Ramos (cell line): Measurements from ENCODE around the gene HOATZ.

Source experiments
- in situ Hi-C: fragments of 300-500 bp; cut with MboI; formaldehyde crosslinking; loops from one replicate; pipeline ENCODE4 v1.14.3; 2022; ENCODE audit warnings: low sequenced_read_pairs; ENCODE audit not compliant: unreplicated experiment

The HOATZ gene

DNA sequence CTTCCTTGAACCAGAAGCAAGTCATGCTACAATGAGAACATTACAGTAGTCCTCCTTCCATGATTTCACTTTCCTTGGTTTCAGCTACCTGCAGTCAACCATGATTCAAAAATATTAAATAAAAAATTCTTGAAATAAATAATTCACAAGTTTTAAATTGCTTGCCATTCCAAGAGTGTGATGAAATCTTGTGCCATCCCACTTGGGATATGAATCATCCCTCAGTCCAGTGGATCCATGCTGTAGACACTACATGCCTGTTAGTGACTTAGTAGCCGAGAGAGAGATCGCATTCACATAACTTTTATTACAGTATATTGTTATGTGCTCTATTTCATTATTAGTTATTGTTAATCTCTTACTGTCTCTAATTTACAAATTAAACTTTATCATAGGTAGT, 6.0 kb downstream of the HOATZ start:
- in situ Hi-C loops: no loop called here

DNA sequence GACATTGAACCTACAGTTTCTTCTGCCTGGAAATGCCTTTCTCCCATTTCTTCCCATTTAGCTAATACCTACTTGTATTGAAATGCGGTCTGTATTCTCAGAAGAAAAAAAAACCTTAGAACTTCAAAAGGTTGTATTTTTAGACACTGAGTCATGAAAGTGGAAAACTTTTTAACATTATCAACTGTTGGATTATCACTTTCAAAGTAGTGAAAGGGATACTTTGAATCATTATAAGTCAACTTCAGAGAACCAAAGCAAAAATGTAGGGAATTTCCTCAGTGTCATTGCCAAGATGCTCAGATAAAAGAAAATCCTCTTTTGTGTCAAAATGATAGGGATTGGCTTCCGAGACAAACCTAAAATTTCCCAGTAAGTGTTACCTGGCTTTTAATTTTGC, 6.6 kb downstream of the HOATZ start:
- in situ Hi-C loops: no loop called here

DNA sequence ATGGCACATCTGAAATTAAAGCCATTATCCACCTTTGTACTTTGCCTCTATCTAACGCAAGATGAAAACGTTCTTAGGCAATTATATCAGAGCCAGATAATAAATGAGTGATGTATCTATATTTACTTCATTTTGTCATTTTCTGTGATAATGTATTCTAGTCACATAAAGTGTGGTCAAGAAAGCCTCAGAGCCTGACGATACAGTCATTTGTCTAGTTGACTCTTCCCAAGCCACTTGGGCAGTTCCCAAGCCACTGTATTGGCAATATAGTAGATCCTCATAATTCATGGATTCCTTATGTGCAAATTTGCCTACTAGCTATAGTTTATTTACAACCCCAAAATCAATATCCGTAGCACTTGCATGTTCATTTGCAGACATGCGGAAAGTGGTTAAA, 7.8 kb downstream of the HOATZ start:
- in situ Hi-C loops: no loop called here

DNA sequence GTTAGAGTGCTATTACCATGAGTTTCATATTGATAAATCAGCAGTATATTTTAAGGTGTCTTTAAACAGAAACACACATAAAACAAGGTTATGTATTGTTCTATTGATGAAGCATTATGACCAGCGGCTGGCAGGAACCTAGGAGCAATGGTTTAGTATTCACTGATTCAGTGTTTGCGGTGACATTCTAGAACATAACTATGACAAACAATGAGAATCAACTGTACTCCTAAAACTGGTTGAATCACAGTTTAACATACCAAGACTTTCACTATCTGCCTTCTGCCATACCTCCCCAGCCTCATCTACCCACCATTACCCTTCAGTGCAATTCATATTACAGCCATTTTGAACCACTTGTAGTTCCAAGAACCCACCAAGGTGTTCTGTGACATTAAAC, 8.8 kb downstream of the HOATZ start:
- in situ Hi-C loops: no loop called here

DNA sequence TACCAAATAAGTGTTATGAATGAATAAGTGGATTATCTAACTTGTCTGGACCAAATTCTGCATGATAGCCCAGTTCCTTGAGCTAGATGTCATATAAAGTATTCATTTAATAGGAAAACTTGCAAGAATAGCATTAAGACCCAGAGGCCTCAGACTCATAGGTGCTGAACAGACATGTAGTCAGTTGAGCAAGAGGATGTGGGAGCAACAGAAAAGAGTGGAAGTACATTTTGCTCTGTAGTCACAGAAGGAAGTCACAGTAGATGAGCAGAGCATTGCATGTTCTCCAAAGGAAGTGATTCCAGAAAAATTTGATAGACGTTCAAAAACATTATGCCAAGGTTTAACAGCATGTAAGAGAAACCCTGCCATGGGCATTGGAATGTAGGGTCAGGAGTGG, 9.5 kb downstream of the HOATZ start:
- in situ Hi-C loops: no loop called here

DNA sequence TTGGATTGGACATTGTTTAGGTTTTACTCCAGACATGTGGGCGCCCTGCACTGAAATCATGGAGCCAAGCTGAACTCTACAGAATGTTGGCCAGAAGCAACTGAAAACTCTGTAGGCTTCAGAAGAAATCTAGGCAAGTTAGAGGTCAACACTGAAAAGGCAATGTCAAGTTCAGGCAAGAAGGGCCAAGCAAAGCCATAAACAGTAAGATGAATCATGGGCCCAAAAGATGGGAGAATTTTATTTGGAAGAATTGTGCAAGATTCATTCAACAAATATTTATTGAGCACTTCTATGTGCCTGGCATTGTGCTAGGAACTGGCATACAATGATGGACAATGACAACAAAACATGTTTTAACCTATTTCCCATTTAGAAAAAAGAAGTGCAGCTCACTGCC, 10.9 kb downstream of the HOATZ start:
- in situ Hi-C loops: no loop called here

DNA sequence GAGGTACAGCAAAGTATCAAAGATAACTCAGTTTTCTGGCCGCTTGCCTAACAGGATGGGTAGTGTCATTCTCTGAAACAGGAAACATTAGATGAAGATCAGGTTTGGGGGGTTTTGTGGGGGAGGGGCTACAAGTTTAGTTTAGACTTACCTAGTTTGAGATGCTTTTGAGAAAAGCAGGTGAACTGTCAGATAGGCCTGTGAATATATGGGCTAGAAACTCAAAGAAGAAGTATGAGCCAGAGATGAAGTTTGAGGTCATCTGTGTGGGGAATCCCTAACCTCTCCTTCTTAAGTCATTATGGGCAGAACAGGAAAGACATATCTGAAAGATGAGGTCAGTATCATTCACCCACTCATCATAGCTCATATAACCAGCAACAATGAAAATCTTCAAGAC, 11.9 kb downstream of the HOATZ start:
- in situ Hi-C loops: no loop called here

DNA sequence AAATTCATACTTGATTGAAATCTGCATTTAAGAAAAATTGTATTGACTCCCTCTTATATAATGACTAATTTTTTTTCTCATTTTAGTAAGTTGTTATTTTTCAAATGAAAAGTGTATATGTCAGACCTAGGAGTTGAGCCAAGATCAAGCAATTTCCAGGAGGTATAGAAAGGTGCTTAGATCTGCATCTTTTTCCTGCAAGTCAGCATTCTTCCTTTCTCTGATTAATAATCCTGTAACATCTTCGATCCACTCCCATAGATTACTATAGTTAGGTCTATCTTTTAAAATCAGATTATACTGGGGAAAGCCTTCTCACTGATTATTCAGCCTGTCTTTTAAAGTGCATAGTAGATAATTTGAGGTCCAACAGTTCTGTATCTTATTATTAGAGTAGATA, 12.7 kb downstream of the HOATZ start:
- in situ Hi-C loops: no loop called here

DNA sequence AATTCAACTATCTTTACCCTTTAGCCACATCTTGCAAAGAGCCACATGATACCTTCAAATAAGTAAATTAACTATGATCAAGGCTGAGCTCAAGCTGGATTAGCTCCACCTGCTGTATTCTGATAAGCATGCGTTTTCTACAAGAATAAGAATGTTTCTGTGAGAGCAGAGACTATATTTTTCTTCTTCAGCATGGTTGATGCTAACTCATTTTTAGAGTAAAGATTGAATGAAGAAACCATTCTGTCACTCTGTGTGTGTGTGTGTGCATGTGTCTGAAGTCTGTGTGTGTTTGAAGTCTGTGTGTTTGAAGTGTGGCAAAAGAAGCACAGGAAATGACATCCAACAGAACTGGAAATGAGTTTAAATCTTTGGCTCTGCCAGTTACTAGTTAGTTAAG, 14.0 kb downstream of the HOATZ start:
- in situ Hi-C loops: no loop called here

DNA sequence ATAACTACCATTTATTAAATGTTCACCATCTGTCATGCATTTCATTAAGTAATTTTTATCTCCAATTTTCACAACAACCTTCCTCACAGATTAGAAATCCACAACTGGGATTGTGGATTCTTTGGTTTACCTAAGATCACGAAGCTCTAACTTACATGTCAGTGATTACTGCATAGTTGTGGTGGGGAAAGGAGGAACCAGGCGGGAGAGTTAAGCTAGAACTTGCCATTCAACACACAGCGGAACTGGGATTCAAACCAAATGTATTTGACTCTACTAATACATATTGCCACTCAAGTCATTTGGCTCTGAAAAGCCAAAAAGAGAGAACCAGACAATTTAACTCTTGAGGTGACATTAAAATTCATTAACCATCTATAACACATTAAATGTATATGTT, 15.5 kb downstream of the HOATZ start:
- in situ Hi-C loops: no loop called here

DNA sequence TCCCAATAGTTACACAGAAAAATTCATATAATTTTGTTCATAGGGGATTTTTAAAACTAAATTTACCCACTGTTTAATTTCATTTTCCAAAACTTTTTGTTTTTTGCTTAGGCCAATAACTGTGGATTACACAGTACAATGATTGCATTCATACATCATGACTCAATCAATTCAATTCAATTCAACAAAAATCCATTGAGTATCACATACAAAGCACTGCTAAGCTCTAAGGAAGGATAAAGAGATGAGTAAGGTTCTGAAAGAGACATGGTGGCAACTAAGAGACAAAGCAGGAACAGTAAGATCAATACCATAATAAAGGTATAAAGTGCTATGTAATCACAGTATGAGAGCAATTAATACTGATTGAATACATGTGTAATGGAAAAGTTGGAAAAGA, 16.6 kb downstream of the HOATZ start:
- in situ Hi-C loops: no loop called here

DNA sequence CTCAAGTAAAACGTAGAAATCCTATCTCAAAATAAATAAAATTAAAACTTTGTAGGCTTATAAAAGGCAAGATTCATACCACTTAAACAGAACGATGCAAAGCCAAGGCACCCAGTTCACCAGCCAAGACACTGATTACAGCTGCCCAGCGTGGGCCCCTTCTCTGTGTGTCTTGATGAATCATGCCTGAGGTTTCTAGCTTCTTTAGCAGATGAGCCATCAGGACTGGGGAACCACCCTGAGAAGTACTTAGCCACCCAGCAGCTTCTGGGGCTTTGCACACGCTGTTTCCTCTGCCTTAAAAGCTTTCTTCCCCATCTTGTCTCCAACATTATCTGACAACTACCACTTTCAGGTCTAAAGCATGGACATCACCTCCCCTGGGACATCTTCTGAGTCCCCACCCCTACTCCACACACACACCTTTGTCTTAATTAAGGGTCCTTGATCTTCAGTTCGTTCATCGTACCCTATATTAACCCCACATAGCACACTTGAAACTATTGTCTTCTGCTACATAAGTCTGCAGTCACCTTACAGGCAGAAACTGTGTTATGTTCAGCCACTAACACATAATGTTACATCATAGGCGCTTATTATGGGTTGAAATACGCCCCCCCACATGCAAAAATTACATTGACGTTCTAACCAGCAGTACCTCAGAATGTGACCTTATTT, 17.2 kb downstream of the HOATZ start:
- in situ Hi-C loops: no loop called here

DNA sequence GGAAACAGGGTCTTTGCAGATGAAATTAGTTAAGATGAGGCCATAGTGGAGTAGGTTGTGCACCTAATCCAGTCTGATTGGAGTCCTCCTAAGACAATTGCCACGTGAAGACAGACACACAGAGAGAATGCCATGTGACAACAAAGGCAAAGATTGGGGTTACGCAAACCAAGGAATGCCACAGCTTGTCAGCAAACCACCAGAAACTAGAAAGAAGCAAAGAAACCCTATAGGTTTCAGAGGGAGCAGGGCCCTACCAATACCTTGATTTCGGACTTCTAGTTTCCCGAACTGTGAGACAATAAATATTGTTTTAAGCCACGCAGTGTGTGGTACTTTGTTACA, 17.8 kb downstream of the HOATZ start:
- in situ Hi-C loops: no loop called here

DNA sequence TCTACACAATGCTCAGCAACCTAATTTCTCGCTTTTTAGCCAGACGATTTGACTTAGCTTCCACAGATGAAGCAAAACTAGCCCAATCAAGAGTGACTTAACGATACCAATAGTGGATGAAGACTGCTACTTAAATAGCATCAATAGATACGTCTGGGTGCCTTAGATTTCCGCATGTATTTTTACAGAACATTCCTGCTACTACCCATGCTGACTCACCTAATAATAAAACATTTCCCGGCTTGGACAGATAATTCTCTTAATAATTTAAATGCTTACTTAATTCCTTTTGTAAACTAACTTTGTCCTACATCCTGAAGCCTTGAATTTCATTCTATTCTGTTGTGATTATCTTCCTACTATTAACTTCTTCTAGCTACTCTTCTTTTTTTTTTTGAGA, 20.7 kb downstream of the HOATZ start:
- in situ Hi-C loops: no loop called here

DNA sequence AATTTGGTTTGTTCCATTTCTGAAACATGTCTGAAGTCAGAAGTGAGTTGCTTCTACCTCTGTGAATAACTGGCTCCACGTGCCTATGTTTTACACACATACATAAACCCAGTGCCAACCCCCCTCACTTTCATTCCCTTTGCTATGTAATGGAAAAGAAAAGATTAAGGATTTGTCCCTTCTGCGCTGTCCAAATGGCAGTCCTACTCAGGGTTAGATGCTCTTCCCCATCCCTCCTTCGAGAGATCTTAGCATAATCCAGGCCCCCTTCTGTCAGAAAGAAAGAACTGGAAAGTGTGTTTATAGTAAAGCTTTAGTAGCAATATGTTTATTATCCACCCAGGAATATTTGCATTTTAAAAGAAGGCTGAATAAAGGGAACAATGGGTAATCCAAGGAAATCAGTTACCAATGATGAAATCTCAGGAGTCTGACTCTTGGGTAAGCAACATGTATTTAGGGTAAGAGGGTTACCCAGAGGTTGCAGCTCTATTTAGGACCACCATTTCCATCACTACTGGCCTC, 22.8 kb downstream of the HOATZ start:
- in situ Hi-C loops: no loop called here

DNA sequence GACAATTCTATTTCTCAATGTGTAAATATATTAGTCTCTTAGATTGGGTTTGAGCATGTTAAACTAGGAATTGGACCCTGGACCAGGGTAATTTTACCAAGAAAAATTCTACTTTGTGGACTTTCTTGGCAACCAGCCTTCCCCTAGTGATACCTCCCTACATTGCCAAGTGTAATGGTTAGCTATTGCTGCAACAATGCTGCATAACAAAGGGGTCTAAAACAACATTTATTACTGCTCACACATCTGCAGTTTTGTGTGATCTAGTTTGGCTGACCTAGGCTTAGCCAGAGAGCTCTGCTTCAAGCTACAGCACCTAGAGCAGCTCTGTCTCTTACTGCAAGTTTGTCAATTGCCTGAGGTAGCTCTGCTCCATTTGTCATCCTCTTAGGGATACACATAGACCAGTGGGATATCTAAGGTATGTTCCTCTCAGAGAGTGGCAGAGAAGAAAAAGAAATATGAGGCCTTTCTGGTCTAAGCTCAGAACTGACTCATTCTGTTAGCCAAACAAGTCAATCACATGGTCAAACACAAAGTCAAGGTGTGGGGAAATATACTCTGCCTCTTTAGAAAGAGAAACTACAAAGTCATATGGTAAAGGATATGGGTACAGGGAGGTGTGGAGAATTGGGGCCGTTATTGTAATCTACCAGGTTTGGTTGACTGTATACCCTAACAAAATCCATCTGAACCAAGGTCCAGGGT, 24.0 kb downstream of the HOATZ start:
- in situ Hi-C loops: no loop called here

DNA sequence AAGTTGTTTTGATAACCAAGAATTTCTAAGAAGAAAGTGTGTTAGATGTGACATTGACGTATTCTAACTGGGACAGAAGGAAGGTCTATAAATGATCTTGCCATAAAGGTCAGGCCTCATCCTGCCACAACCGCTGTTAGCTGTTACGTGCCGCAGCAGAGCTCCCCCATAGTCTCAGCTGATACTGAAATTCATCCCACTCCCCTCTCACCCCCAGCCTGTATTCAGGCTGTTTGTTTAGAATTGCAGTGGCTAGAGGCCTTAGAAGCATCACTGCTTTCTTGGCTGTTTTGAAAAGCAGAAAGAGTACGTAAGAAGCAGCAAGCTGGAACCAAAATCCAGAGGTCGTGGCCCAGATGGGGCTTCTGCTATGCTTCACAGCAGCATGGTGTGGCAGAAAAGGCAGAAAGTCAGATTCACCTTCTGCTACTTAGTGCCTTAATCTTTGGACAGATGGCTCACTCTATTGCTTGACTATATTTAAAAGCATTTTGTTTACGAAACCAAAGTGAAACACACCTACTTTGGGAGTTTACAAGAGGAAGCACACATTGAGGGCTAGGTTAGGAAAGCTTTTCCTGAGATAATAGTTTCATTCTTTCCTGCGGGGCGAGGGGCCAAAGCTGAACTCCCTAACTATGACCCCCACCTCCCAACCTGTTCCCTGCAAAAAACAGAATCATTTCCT, 25.0 kb downstream of the HOATZ start:
- in situ Hi-C loops: no loop called here

DNA sequence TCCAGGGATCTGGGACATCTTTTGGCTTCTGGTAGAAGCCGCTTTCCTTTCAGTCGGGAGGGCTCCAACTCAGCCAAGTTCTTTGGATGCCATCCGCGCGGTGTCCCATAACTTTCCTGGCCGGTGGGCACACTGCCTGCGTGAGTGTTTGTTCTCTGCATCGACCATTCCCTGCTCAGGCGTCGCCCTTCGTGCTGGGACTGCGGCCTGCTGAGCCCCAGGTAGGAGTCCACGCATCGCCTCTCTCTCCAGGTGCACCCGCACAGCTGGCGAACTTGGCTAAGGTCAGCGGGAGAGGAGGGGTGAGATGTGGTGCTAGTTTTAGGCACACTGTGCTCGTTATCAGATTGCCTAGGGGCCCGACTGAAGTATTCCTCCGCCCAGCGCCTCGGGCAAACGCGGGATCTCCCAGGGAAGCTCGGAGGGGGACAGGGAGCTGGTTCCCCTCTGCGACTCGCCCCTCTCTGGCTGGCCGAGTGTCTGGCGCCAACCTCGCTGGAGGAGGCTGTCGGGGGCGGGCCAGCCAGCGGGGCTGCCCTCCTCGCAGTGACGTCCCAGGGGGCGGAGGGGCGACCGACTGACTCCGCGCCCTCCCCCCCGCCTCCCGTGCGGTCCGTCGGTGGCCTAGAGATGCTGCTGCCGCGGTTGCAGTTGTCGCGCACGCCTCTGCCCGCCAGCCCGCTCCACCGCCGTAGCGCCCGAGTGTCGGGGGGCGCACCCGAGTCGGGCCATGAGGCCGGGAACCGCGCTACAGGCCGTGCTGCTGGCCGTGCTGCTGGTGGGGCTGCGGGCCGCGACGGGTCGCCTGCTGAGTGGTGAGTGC, 25.7 kb downstream of the HOATZ start, which contains the start of gene LAYN:
LAYN (plus strand) TSS at position 607 of the 823 bp plus-strand sequence; CDS start at position 731, 124 bp downstream.
- in situ Hi-C loops: no loop called here

DNA sequence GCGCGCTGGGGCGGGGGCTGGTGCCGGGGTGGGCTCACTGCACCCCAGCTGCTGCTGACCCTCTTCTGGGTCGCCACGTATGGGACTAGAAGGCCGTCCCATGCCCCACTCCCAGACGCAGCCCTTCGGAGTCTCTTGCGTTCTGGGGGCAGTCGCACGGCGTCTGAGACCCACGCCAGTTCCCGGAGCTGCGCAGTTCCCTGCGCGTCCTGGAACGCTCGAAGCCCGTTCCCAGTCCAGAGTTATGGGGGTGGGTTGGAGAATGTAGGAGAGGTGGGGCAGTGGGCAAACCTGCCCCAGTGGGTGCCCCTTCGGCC, 26.3 kb downstream of the HOATZ start:
- in situ Hi-C loops: no loop called here

DNA sequence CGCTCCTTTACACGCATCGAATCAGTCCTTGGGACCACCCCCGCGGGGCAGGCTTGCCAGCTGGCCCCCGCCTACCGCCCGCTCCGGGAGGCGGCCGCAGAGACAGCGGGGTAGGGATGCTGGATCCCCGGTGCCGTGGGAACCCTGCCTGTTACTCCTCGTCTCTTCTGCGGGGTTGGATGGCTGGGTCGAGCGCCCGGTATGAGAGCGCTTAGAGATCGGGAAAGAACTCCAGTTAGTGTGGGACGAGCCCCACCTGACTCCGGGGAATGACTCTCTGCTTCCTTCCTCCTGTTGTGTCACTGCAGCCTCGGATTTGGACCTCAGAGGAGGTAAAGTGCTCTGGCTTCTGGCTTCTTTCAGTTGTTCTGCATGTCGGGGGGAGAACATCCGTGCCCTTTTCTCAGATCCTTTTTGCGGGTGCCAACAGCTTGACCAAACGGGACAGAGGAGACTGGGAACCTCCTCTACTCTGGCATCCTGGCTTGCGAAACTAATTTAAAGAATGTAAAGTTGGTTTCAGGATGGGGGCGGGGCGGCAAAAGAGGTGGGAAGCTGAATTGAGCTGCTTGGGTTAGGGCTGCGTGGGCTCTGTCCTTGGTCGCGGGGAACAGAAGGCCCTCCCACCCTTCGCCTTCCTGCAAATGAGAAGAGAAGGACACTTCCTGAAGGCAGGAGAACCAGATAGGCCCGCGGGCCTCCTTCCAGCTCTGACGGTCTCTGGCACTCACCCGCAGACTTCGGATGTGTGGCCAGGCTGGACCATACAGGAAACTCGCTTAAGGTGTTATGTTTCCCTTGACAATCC, 26.9 kb downstream of the HOATZ start:
- in situ Hi-C loops: no loop called here
